PC-3 (cell line): ENCODE measurements around the gene TOLLIP.

ENCODE experiments used
- EZH2 ChIP-seq: fragments of 300-600 bp; sonication (generic); IDR thresholded peaks from one replicate; pipeline ENCODE4 v1.6.1; 2017; ENCODE audit warnings: antibody characterized with exemption, mild to moderate bottlenecking, low read length; ENCODE audit not compliant: unreplicated experiment
- EZH2phosphoT487 ChIP-seq: fragments of 300-600 bp; sonication (generic); IDR thresholded peaks from 2 replicates; pipeline ENCODE4 v1.6.1; 2018; ENCODE audit warnings: mild to moderate bottlenecking, antibody characterized with exemption, low read length, borderline replicate concordance
- TF ChIP-seq, protein P1 (sequence below): fragments of 300-600 bp; sonication (generic); conservative IDR thresholded peaks from 2 replicates; pipeline ENCODE4 v1.5.1; 2017; ENCODE audit warnings: antibody characterized with exemption, low read depth, mild to moderate bottlenecking, low read length

DNA sequence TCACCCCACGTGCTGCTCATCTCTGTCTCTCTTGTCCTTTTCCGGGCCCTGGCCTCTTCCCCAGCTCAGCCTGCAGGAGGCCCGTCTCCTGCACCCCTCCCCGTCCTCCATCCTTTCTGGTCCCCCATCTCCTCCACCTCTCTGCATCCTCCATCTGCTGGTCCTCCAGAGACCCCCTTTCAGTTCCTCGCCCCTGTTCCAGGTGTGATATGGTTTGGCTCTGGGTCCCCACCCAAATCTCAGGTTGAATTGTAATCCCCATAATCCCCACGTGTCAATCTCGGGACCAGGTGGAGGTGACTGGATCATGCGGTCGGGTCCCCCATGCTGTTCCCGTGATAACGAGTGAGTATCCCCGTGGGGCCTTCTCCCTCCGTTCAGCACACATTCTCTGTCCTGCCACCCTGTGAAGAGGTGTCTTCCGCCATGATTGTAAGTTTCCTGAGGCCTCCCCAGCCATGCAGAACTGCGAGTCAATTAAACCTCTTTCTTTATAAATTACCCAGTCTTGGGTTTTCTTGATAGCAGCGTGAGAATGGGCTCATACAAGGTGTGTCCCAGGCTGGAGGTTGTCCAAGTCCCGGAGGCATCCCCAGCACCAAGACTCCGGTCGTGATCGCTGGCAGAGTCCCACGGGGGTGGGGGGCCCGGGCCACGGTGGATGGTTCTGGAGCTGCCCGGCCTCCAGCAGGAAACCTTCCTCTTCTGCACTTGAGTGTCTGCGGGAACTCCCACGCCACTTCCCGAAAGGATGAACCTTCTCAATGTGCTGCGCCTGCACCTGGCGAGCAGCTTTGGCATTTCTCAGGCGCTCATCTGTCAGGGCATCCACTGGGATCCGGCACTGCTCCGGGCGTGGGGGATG is 29.0 kb upstream of the TOLLIP start:
- TF ChIP-seq EZH2phosphoT487 = no peak
- TF ChIP-seq, protein P1, sequence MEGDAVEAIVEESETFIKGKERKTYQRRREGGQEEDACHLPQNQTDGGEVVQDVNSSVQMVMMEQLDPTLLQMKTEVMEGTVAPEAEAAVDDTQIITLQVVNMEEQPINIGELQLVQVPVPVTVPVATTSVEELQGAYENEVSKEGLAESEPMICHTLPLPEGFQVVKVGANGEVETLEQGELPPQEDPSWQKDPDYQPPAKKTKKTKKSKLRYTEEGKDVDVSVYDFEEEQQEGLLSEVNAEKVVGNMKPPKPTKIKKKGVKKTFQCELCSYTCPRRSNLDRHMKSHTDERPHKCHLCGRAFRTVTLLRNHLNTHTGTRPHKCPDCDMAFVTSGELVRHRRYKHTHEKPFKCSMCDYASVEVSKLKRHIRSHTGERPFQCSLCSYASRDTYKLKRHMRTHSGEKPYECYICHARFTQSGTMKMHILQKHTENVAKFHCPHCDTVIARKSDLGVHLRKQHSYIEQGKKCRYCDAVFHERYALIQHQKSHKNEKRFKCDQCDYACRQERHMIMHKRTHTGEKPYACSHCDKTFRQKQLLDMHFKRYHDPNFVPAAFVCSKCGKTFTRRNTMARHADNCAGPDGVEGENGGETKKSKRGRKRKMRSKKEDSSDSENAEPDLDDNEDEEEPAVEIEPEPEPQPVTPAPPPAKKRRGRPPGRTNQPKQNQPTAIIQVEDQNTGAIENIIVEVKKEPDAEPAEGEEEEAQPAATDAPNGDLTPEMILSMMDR = no peak
- TF ChIP-seq EZH2 = no peak
